Parathyroid adenoma (tissue), 2 donors: Measurements from ENCODE around the gene CLNK.
A peak's percentile ranks its signal among the peaks of the same experiment; 100 is the strongest.

ENCODE experiments used
- H2AFZ ChIP-seq: fragments of 300-600 bp; sonication (generic); one replicate; pipeline ENCODE4 v1.7.0; 2017; ENCODE audit warnings: antibody characterized with exemption, mild to moderate bottlenecking
- H3K27ac ChIP-seq: fragments of 300-600 bp; sonication (generic); one replicate; pipeline ENCODE4 v1.7.0; 2017
- H3K27me3 ChIP-seq: fragments of 300-600 bp; sonication (generic); one replicate; pipeline ENCODE4 v1.7.0; 2017; ENCODE audit warnings: low read length; ENCODE audit not compliant: control insufficient read depth, insufficient read depth
- H3K36me3 ChIP-seq: fragments of 300-600 bp; sonication (generic); one replicate; pipeline ENCODE4 v1.7.0; 2017; ENCODE audit warnings: low read length; ENCODE audit not compliant: control insufficient read depth, insufficient read depth
- H3K4me1 ChIP-seq: fragments of 300-600 bp; sonication (generic); one replicate; pipeline ENCODE4 v1.7.0; 2017; ENCODE audit warnings: control low read depth
- H3K4me2 ChIP-seq: fragments of 300-600 bp; sonication (generic); one replicate; pipeline ENCODE4 v1.7.0; 2017; ENCODE audit warnings: low read length
- H3K4me3 ChIP-seq: fragments of 300-600 bp; sonication (generic); one replicate; pipeline ENCODE4 v1.7.0; 2017; ENCODE audit warnings: low read depth, low read length
- H3K79me2 ChIP-seq: fragments of 300-600 bp; sonication (generic); one replicate; pipeline ENCODE4 v1.7.0; 2017; ENCODE audit warnings: control low read depth
- H3K9ac ChIP-seq: fragments of 300-600 bp; sonication (generic); one replicate; pipeline ENCODE4 v1.7.0; 2017; ENCODE audit warnings: mild to moderate bottlenecking
- H3K9me3 ChIP-seq: fragments of 300-600 bp; sonication (generic); one replicate; pipeline ENCODE4 v1.7.0; 2017; ENCODE audit warnings: low read length; ENCODE audit not compliant: control insufficient read depth
- CTCF ChIP-seq: fragments of 300-600 bp; sonication (generic); IDR thresholded peaks from one replicate; pipeline ENCODE4 v1.7.0; 2017; ENCODE audit warnings: antibody characterized with exemption, mild to moderate bottlenecking
- donor health status: primary hyperparathyroidism.

The CLNK gene

GRCh38 chr4:10456595-10457254 is 227.8 kb downstream of the CLNK start:
- no peak overlapping the region for H3K27ac ChIP-seq
- TF ChIP-seq CTCF, result no peak
- H3K9me3 ChIP-seq, result no peaks in the 10 kb centered on the region
- H3K36me3 ChIP-seq, result no peaks in the 10 kb centered on the region
- peaks cover 3% of the 10 kb centered on the region for H3K27me3 ChIP-seq
- H3K4me3 ChIP-seq, result peak overlapping the region; percentile 53
- peak overlapping the region; percentile 49 for H3K4me2 ChIP-seq
- H3K79me2 ChIP-seq, result no peaks in the 10 kb centered on the region
- H3K9ac ChIP-seq, result no peak overlapping the region
- peak overlapping the region; percentile 64 for H2AFZ ChIP-seq
- no peaks in the 10 kb centered on the region for H3K4me1 ChIP-seq

GRCh38 chr4:10456260-10456594 is 228.3 kb downstream of the CLNK start:
- no peaks in the 10 kb centered on the region for H3K4me1 ChIP-seq
- H3K27me3 ChIP-seq, result peaks cover 3% of the 10 kb centered on the region
- H3K4me3 ChIP-seq, result no peak overlapping the region
- TF ChIP-seq CTCF, result no peak
- H3K36me3 ChIP-seq, result no peaks in the 10 kb centered on the region
- H3K27ac ChIP-seq, result no peak overlapping the region
- H3K4me2 ChIP-seq, result no peak overlapping the region
- H3K79me2 ChIP-seq, result no peaks in the 10 kb centered on the region
- H3K9me3 ChIP-seq, result no peaks in the 10 kb centered on the region
- no peak overlapping the region for H3K9ac ChIP-seq
- peak overlapping the region; percentile 64 for H2AFZ ChIP-seq

- TF ChIP-seq CTCF, result no peak
- H3K27ac ChIP-seq, result no peak overlapping the region
- no peaks in the 10 kb centered on the region for H3K9me3 ChIP-seq
These were observed 229.4 kb downstream of the CLNK start for GRCh38 chr4:10455133-10455532.

GRCh38 chr4:10454726-10455125 is 229.8 kb downstream of the CLNK start:
- no peak for TF ChIP-seq CTCF
- H3K79me2 ChIP-seq, result no peaks in the 10 kb centered on the region
- H3K36me3 ChIP-seq, result no peaks in the 10 kb centered on the region
- no peaks in the 10 kb centered on the region for H3K9me3 ChIP-seq
- H2AFZ ChIP-seq, result no peak overlapping the region
- H3K27me3 ChIP-seq, result peaks cover 3% of the 10 kb centered on the region
- no peaks in the 10 kb centered on the region for H3K4me1 ChIP-seq
- H3K9ac ChIP-seq, result no peak overlapping the region
- no peak overlapping the region for H3K4me3 ChIP-seq
- no peak overlapping the region for H3K4me2 ChIP-seq
- no peak overlapping the region for H3K27ac ChIP-seq

More at GRCh38 chr4:10455133-10455532, 229.4 kb downstream of the CLNK start:
- H3K4me2 ChIP-seq, result no peak overlapping the region
- H3K4me3 ChIP-seq, result no peak overlapping the region
- H3K36me3 ChIP-seq, result no peaks in the 10 kb centered on the region
- no peaks in the 10 kb centered on the region for H3K4me1 ChIP-seq
- H3K79me2 ChIP-seq, result no peaks in the 10 kb centered on the region
- H2AFZ ChIP-seq, result no peak overlapping the region
- no peak overlapping the region for H3K9ac ChIP-seq
- H3K27me3 ChIP-seq, result peaks cover 3% of the 10 kb centered on the region

GRCh38 chr4:10454121-10454520 is 230.4 kb downstream of the CLNK start:
- H3K4me2 ChIP-seq, result no peak overlapping the region
- TF ChIP-seq CTCF, result no peak
- H3K36me3 ChIP-seq, result no peaks in the 10 kb centered on the region

More at GRCh38 chr4:10454121-10454520, 230.4 kb downstream of the CLNK start:
- no peak overlapping the region for H3K9ac ChIP-seq
- H3K27me3 ChIP-seq, result no peaks in the 10 kb centered on the region
- H3K9me3 ChIP-seq, result no peaks in the 10 kb centered on the region
- H3K4me3 ChIP-seq, result no peak overlapping the region
- H3K79me2 ChIP-seq, result no peaks in the 10 kb centered on the region
- no peak overlapping the region for H3K27ac ChIP-seq
- H2AFZ ChIP-seq, result no peak overlapping the region
- H3K4me1 ChIP-seq, result no peaks in the 10 kb centered on the region
